Measurements from ENCODE around the gene LRFN5.

GRCh38 chr14:41749429-41749828 is 142.8 kb downstream of the LRFN5 start:
- TF ChIP-seq EZH2 (IDR thresholded peaks at IDR 0.05; ENCODE audit: borderline replicate concordance, low read length): no peak
- TF ChIP-seq CTCF (IDR thresholded peaks at IDR 0.05; ENCODE audit: low read length): no peak

All from OCI-LY1 (cell line).